Fibroblast of lung (primary cell): ENCODE measurements around the gene RNF175.

Experiments used
- EZH2 ChIP-seq: IDR thresholded peaks from 2 replicates; pipeline ENCODE4 v1.5.1; 2012; ENCODE audit warnings: low read length, control low read depth, mild to moderate bottlenecking; ENCODE audit errors: missing control alignments
- TF ChIP-seq, protein P1 (sequence below), 2 donors: IDR thresholded peaks in 1 of 2; conservative IDR thresholded peaks in 1 of 2; 1 replicate in 1 of 2; 2 replicates in 1 of 2; pipeline ENCODE4 v1.5.1; 2011 to 2012; ENCODE audit warnings: low read length in 2 of 2, control low read depth in 1 of 2, inconsistent platforms in 1 of 2, low read depth in 1 of 2, mild to moderate bottlenecking in 1 of 2

DNA sequence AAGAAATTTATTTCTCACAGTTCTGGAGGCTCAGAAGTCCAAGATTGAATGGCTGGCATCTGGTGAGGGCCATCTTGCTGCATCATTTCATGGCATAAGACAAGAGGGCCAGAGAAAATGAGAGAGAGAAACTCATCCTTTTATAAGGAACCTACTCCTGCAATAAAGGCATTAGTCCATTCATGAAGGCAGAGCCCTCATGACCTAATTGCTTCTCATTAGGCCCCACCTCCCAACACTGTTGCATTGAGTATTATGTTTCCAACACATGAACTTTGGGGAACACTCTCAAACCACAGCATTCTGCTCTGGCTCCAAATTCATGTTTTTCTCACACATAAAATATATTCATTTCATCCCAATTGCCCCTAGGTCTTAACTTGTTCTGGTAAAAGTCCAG, 14.2 kb downstream of the RNF175 start:
- TF ChIP-seq EZH2: no peak
- TF ChIP-seq, protein P1, sequence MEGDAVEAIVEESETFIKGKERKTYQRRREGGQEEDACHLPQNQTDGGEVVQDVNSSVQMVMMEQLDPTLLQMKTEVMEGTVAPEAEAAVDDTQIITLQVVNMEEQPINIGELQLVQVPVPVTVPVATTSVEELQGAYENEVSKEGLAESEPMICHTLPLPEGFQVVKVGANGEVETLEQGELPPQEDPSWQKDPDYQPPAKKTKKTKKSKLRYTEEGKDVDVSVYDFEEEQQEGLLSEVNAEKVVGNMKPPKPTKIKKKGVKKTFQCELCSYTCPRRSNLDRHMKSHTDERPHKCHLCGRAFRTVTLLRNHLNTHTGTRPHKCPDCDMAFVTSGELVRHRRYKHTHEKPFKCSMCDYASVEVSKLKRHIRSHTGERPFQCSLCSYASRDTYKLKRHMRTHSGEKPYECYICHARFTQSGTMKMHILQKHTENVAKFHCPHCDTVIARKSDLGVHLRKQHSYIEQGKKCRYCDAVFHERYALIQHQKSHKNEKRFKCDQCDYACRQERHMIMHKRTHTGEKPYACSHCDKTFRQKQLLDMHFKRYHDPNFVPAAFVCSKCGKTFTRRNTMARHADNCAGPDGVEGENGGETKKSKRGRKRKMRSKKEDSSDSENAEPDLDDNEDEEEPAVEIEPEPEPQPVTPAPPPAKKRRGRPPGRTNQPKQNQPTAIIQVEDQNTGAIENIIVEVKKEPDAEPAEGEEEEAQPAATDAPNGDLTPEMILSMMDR (conservative IDR thresholded peaks at IDR 0.05 in 1 of 2, IDR thresholded peaks at IDR 0.05 in 1 of 2; ENCODE audit: low read depth in 1 of 2, low read length in 2 of 2): no peak
